Glutamatergic neuron (in vitro differentiated cells): ENCODE results near the gene RFX7. TPM values are rescaled to one million over a fixed set of nuclear protein-coding genes. Genes with fewer than 3 reads are reported as not detected.

Experiments used
- DNase-seq: peaks from one replicate; pipeline ENCODE4 v3.0.0; 2022
- H3K27ac Mint-ChIP-seq: one replicate; pipeline ENCODE4 v1.8.0; 2020; ENCODE audit warnings: mild to moderate bottlenecking, mixed read lengths, inconsistent platforms; ENCODE audit not compliant: unreplicated experiment
- H3K27me3 Mint-ChIP-seq: one replicate; pipeline ENCODE4 v1.8.0; 2020; ENCODE audit warnings: mild to moderate bottlenecking, moderate library complexity, mixed read lengths, inconsistent platforms; ENCODE audit not compliant: unreplicated experiment
- H3K36me3 Mint-ChIP-seq: one replicate; pipeline ENCODE4 v1.8.0; 2020; ENCODE audit warnings: mild to moderate bottlenecking, mixed read lengths, inconsistent platforms; ENCODE audit not compliant: unreplicated experiment
- H3K4me1 Mint-ChIP-seq: one replicate; pipeline ENCODE4 v1.8.0; 2020; ENCODE audit warnings: mild to moderate bottlenecking, low read depth, mixed read lengths, inconsistent platforms; ENCODE audit not compliant: unreplicated experiment
- H3K4me3 Mint-ChIP-seq: one replicate; pipeline ENCODE4 v1.8.0; 2020; ENCODE audit warnings: mild to moderate bottlenecking, mixed read lengths, inconsistent platforms; ENCODE audit not compliant: unreplicated experiment
- H3K9me3 Mint-ChIP-seq: one replicate; pipeline ENCODE4 v1.8.0; 2020; ENCODE audit warnings: mild to moderate bottlenecking, moderate library complexity, mixed read lengths, inconsistent platforms; ENCODE audit not compliant: unreplicated experiment
- CTCF ChIP-seq: fragments of 200-600 bp; sonication (generic); IDR thresholded peaks from one replicate; pipeline ENCODE4 v1.5.0; 2021; ENCODE audit not compliant: partially characterized antibody, unreplicated experiment
- total RNA-seq: library from RNA; stranded (reverse); fragmentation: NEBNext Ultra II Directional; extraction: Animal tissue kit (Norgen Biotek cat#: 25700); gene quantifications from one replicate; pipeline ENCODE4 v1.2.1, GENCODE V29; 2021; ENCODE audit not compliant: unreplicated experiment

Gene RFX7
- total RNA-seq, 1 donor from 2014 or later: 34.1 TPM

- DNase-seq: no peak
- Mint-ChIP-seq H3K36me3 (peaks cover 52% of the 10 kb centered on the region), H3K4me1 (no peaks in the 10 kb centered on the region), H3K27ac (no peak overlapping the region), H3K9me3 (peaks cover 12% of the 10 kb centered on the region), H3K27me3 (no peaks in the 10 kb centered on the region), H3K4me3 (no peak overlapping the region)
- TF ChIP-seq CTCF: no peak
Measured at GRCh38 chr15:56228352-56228751, 15.3 kb downstream of the RFX7 start.

GRCh38 chr15:56227780-56228179 is 15.9 kb downstream of the RFX7 start:
- peaks cover 46% of the 10 kb centered on the region for H3K36me3 Mint-ChIP-seq
- no peak overlapping the region for H3K4me3 Mint-ChIP-seq
- no peak for TF ChIP-seq CTCF
- no peak for DNase-seq
- no peaks in the 10 kb centered on the region for H3K4me1 Mint-ChIP-seq
- no peaks in the 10 kb centered on the region for H3K27me3 Mint-ChIP-seq
- H3K9me3 Mint-ChIP-seq: peaks cover 9% of the 10 kb centered on the region
- no peak overlapping the region for H3K27ac Mint-ChIP-seq

- TF ChIP-seq CTCF: no peak
- no peak overlapping the region for H3K27ac Mint-ChIP-seq
- H3K27me3 Mint-ChIP-seq: no peaks in the 10 kb centered on the region
- no peaks in the 10 kb centered on the region for H3K4me1 Mint-ChIP-seq
- peaks cover 44% of the 10 kb centered on the region for H3K36me3 Mint-ChIP-seq
- H3K9me3 Mint-ChIP-seq: peaks cover 9% of the 10 kb centered on the region
- no peak for DNase-seq
- no peak overlapping the region for H3K4me3 Mint-ChIP-seq
Measured at GRCh38 chr15:56227306-56227705, 16.4 kb downstream of the RFX7 start.

- H3K27me3 Mint-ChIP-seq: no peaks in the 10 kb centered on the region
- H3K27ac Mint-ChIP-seq: no peak overlapping the region
- no peak for DNase-seq
- no peak for TF ChIP-seq CTCF
- peaks cover 30% of the 10 kb centered on the region for H3K36me3 Mint-ChIP-seq
- peaks cover 8% of the 10 kb centered on the region for H3K9me3 Mint-ChIP-seq
- H3K4me1 Mint-ChIP-seq: no peaks in the 10 kb centered on the region
- no peak overlapping the region for H3K4me3 Mint-ChIP-seq
Measured at GRCh38 chr15:56225520-56225919, 18.2 kb downstream of the RFX7 start.

- H3K27me3 Mint-ChIP-seq: no peaks in the 10 kb centered on the region
- no peak overlapping the region for H3K4me3 Mint-ChIP-seq
- no peaks in the 10 kb centered on the region for H3K4me1 Mint-ChIP-seq
- peaks cover 13% of the 10 kb centered on the region for H3K36me3 Mint-ChIP-seq
- DNase-seq: no peak
- no peak overlapping the region for H3K27ac Mint-ChIP-seq
- H3K9me3 Mint-ChIP-seq: peaks cover 6% of the 10 kb centered on the region
- TF ChIP-seq CTCF: no peak
Measured at GRCh38 chr15:56222302-56222701, 21.4 kb downstream of the RFX7 start.
